H1 (cell line): ENCODE results near the gene WDR33. TPM values are rescaled to one million over a fixed set of nuclear protein-coding genes. Genes with fewer than 3 reads are reported as not detected.

Experiments
- CTCF ChIA-PET: fragments of 300-600 bp; sonication (Branson Sonifier 250); formaldehyde crosslinking; loops from one replicate; lab custom pipeline; 2021; ENCODE audit not compliant: partially characterized antibody; lab: Charles Lee
- POLR2A ChIA-PET: fragments of 300-600 bp; sonication (Branson Sonifier 250); formaldehyde crosslinking; loops from one replicate; lab custom pipeline; 2021; ENCODE audit warnings: inconsistent platforms; ENCODE audit not compliant: partially characterized antibody; lab: Charles Lee
- DNase-seq, 2 experiments: peaks; one replicate each; pipeline versions ENCODE4 v3.0.0 to v3.0.0-alpha.2; 2010 to 2022; ENCODE audit warnings: low spot score in 2 of 2, low read depth in 1 of 2, mixed read lengths in 1 of 2
- FAIRE-seq: peaks from 2 replicates; lab custom pipeline; 2011; peaks lifted over from hg19 to GRCh38; lab: Jason Lieb, UNC
- H2AFZ ChIP-seq: 2 replicates; pipeline ENCODE4 v1.8.1; 2012; ENCODE audit warnings: low read length, inconsistent platforms
- H2AK5ac ChIP-seq: 2 replicates; pipeline ENCODE4 v1.6.1; 2013; ENCODE audit warnings: low read depth, low read length
- H2BK120ac ChIP-seq: replicated peaks from 2 replicates; pipeline ENCODE3; 2013; ENCODE audit warnings: low read depth, low read length, inconsistent platforms
- H2BK12ac ChIP-seq: 2 replicates; pipeline ENCODE4 v1.6.1; 2013; ENCODE audit warnings: low read depth, low read length
- H2BK15ac ChIP-seq: 2 replicates; pipeline ENCODE4 v1.6.1; 2013; ENCODE audit warnings: low read length
- H2BK20ac ChIP-seq: 2 replicates; pipeline ENCODE4 v1.6.1; 2013; ENCODE audit warnings: low read length
- H2BK5ac ChIP-seq: 2 replicates; pipeline ENCODE4 v1.6.1; 2013; ENCODE audit warnings: low read depth, low read length
- H3K14ac ChIP-seq: 2 replicates; pipeline ENCODE4 v1.6.1; 2013; ENCODE audit warnings: inconsistent platforms; ENCODE audit not compliant: insufficient read length
- H3K18ac ChIP-seq: 2 replicates; pipeline ENCODE4 v1.6.1; 2013; ENCODE audit warnings: low read length; ENCODE audit errors: extremely low read depth
- H3K23ac ChIP-seq: 2 replicates; pipeline ENCODE4 v1.6.1; 2013; ENCODE audit warnings: inconsistent platforms; ENCODE audit not compliant: insufficient read length
- H3K23me2 ChIP-seq: 2 replicates; pipeline ENCODE4 v1.6.1; 2013; ENCODE audit warnings: low read depth, low read length
- H3K27ac ChIP-seq: 2 replicates; pipeline ENCODE4 v1.6.1; 2011; ENCODE audit warnings: low read depth, low read length, inconsistent platforms
- H3K27me3 ChIP-seq, 4 experiments: replicated peaks in 1 of 4; 1 replicate in 1 of 4; 2 replicates in 3 of 4; pipeline versions ENCODE4 v1.6.1 to v1.8.1; 2011 to 2013; ENCODE audit warnings: low read length in 3 of 4, mild to moderate bottlenecking in 3 of 4, inconsistent platforms in 2 of 4, mixed read lengths in 2 of 4, moderate library complexity in 1 of 4; ENCODE audit not compliant: control insufficient read depth in 3 of 4, insufficient read depth in 3 of 4; ENCODE audit errors: extremely low read depth in 1 of 4
- H3K36me3 ChIP-seq, 4 experiments: 2 replicates each; pipeline versions ENCODE4 v1.6.1 to v1.8.1; 2011 to 2013; ENCODE audit warnings: mild to moderate bottlenecking in 4 of 4, low read length in 3 of 4, moderate library complexity in 2 of 4, control low read depth in 1 of 4, inconsistent platforms in 1 of 4; ENCODE audit not compliant: insufficient read depth in 4 of 4, control insufficient read depth in 2 of 4
- H3K4ac ChIP-seq: replicated peaks from 2 replicates; pipeline ENCODE3; 2013; ENCODE audit warnings: low read length, low read depth, mixed read lengths, inconsistent platforms; ENCODE audit not compliant: insufficient read length
- H3K4me1 ChIP-seq, 4 experiments: replicated peaks in 1 of 4; 1 replicate in 1 of 4; 2 replicates in 3 of 4; pipeline versions ENCODE4 v1.6.1 to v1.8.1; 2011 to 2013; ENCODE audit warnings: low read length in 3 of 4, inconsistent platforms in 2 of 4, mixed read lengths in 1 of 4; ENCODE audit not compliant: insufficient read depth in 4 of 4, control insufficient read depth in 3 of 4
- H3K4me2 ChIP-seq, 2 experiments: 2 replicates each; pipeline versions ENCODE4 v1.6.1 to v1.8.1; 2011 to 2013; ENCODE audit warnings: low read depth in 2 of 2, low read length in 2 of 2, control low read depth in 1 of 2, inconsistent platforms in 1 of 2, mild to moderate bottlenecking in 1 of 2; ENCODE audit not compliant: insufficient read depth in 1 of 2
- H3K4me3 ChIP-seq, 4 experiments: fragments of 200-600, 300-600 bp in 1 of 4; sonication (generic), shearing (Covaris generic), sonication (Bioruptor Twin) in 1 of 4; 2 replicates each; pipeline versions ENCODE4 v1.5.1 to v1.8.1; 2011 to 2016; ENCODE audit warnings: low read length in 4 of 4, low read depth in 3 of 4, control low read depth in 2 of 4, inconsistent platforms in 2 of 4, mild to moderate bottlenecking in 2 of 4, mixed read lengths in 1 of 4, moderate library complexity in 1 of 4; ENCODE audit not compliant: insufficient read depth in 2 of 4; ENCODE audit errors: extremely low read depth in 1 of 4
- H3K56ac ChIP-seq: replicated peaks from 2 replicates; pipeline ENCODE3; 2013; ENCODE audit warnings: low read depth, mild to moderate bottlenecking, mixed read lengths, low read length, inconsistent platforms; ENCODE audit not compliant: insufficient read length
- H3K79me1 ChIP-seq: 2 replicates; pipeline ENCODE4 v1.6.1; 2013; ENCODE audit warnings: low read depth, low read length, control low read depth
- H3K79me2 ChIP-seq, 2 experiments: 2 replicates each; pipeline versions ENCODE4 v1.6.1 to v1.8.1; 2012 to 2013; ENCODE audit warnings: low read length in 2 of 2, mild to moderate bottlenecking in 2 of 2, inconsistent platforms in 1 of 2; ENCODE audit not compliant: insufficient read depth in 2 of 2, control insufficient read depth in 1 of 2
- H3K9ac ChIP-seq, 4 experiments: replicated peaks in 1 of 4; 1 replicate in 1 of 4; 2 replicates in 3 of 4; pipeline versions ENCODE4 v1.6.1 to v1.8.1; 2011 to 2013; ENCODE audit warnings: low read depth in 3 of 4, low read length in 3 of 4, control low read depth in 2 of 4, mild to moderate bottlenecking in 2 of 4, moderate library complexity in 2 of 4, inconsistent platforms in 1 of 4; ENCODE audit errors: extremely low read depth in 1 of 4
- H3K9me3 ChIP-seq, 2 experiments: 2 replicates each; pipeline versions ENCODE4 v1.6.1 to v1.8.1; 2012 to 2013; ENCODE audit warnings: mild to moderate bottlenecking in 2 of 2, moderate library complexity in 2 of 2, control low read depth in 1 of 2, inconsistent platforms in 1 of 2, low read depth in 1 of 2, low read length in 1 of 2, mixed read lengths in 1 of 2; ENCODE audit not compliant: insufficient read depth in 2 of 2
- H4K20me1 ChIP-seq, 2 experiments: replicated peaks in 1 of 2; 2 replicates each; pipeline versions ENCODE3 to v1.8.1; 2011 to 2013; ENCODE audit warnings: inconsistent platforms in 2 of 2, low read length in 2 of 2, mild to moderate bottlenecking in 1 of 2; ENCODE audit not compliant: insufficient read depth in 2 of 2, control insufficient read depth in 1 of 2
- H4K5ac ChIP-seq: 2 replicates; pipeline ENCODE4 v1.6.1; 2013; ENCODE audit warnings: low read length, low read depth, mixed read lengths, inconsistent platforms; ENCODE audit not compliant: insufficient read length
- H4K8ac ChIP-seq: 2 replicates; pipeline ENCODE4 v1.8.0; 2013; ENCODE audit warnings: mild to moderate bottlenecking, moderate library complexity, low read length, inconsistent platforms; ENCODE audit not compliant: insufficient read depth; ENCODE audit errors: extremely low read depth
- H4K91ac ChIP-seq: replicated peaks from 2 replicates; pipeline ENCODE3; 2013; ENCODE audit warnings: low read length, mixed read lengths, inconsistent platforms; ENCODE audit not compliant: insufficient read length
- EZH2 ChIP-seq: fragments of 200-600 bp; sonication (generic); IDR thresholded peaks from 2 replicates; pipeline ENCODE4 v1.7.1; 2012; ENCODE audit warnings: low read depth, mild to moderate bottlenecking, moderate library complexity, low read length, inconsistent platforms; ENCODE audit not compliant: severe bottlenecking
- WGBS, 2 experiments: shearing (Covaris generic) in 1 of 2; methylation state at CpG; one replicate each; pipeline versions ENCODE4 v1.1.6 to v1.1.7; 2013 to 2015; ENCODE audit warnings: low lambda C conversion rate in 2 of 2, mixed read lengths in 2 of 2, inconsistent platforms in 1 of 2, low coverage in 1 of 2, missing lambda C conversion rate in 1 of 2; ENCODE audit not compliant: insufficient replicate concordance in 2 of 2, insufficient coverage in 1 of 2, insufficient read length in 1 of 2; ENCODE audit errors: extremely low coverage in 1 of 2, missing lambda C conversion rate in 1 of 2; 5-methylcytosine and 5-hydroxymethylcytosine counted together
- polyA plus RNA-seq, 7 experiments: library from polyadenylated mRNA; depleted of rRNA in 3 of 7; stranded (reverse) in 5 of 7; unstranded in 2 of 7; fragments of >200 nt in 5 of 7; fragments of 200-250 nt in 2 of 7; gene quantifications; 1 replicate in 5 of 7; 2 replicates in 1 of 7; 4 replicates in 1 of 7; pipeline versions ENCODE4 v1.2.1 to v1.2.3, GENCODE V29; 2011 to 2013; ENCODE audit warnings: missing spikeins in 2 of 7, mixed read lengths in 2 of 7
- total RNA-seq: library from RNA; stranded (reverse); fragmentation: NEBNext Ultra II Directional; extraction: Animal tissue kit (Norgen Biotek cat#: 25700); gene quantifications from 2 replicates; pipeline ENCODE4 v1.2.1, GENCODE V29; 2021

Gene WDR33
- total and polyA plus RNA-seq, 2 of the 8 experiments (the other 6 are each of a cell fraction or from before 2014, with no cell fraction given), result 18.1 to 82.7 TPM

GRCh38 chr2:127706215-127706990, 104.6 kb downstream of the WDR33 start:
- Histone ChIP-seq H3K9ac (no peak overlapping the region), H3K27ac (no peak overlapping the region), H2BK12ac (no peak overlapping the region), H3K23ac (no peak overlapping the region), H2AFZ (no peak overlapping the region), H3K4me2 (no peak overlapping the region), H2BK120ac (no peak overlapping the region), H3K18ac (no peak overlapping the region), H4K8ac (no peak overlapping the region), H3K4me3 (no peak overlapping the region), H3K27me3 (no peaks in the 10 kb centered on the region), H3K14ac (no peak overlapping the region), H4K91ac (no peak overlapping the region), H3K79me1 (no peaks in the 10 kb centered on the region; the same call in 1 of the 2 replicates), H3K23me2 (peaks cover 4% of the 10 kb centered on the region; the same call in 1 of the 2 replicates), H3K4ac (no peak overlapping the region), H2AK5ac (no peak overlapping the region), H2BK15ac (no peak overlapping the region), H4K5ac (no peak overlapping the region), H4K20me1 (peaks cover 9 to 12% of the 10 kb centered on the region in 2 experiments), H3K56ac (no peak overlapping the region), H2BK20ac (no peak overlapping the region), H3K4me1 (peaks cover 0 to 3% (median 0%) of the 10 kb centered on the region in 4 experiments; a peak in 2 of 7 replicates), H3K79me2 (peaks cover 0 to 13% of the 10 kb centered on the region in 2 experiments; a peak in 2 of 4 replicates), H3K36me3 (peaks cover 24 to 54% (median 37%) of the 10 kb centered on the region in 4 experiments), H2BK5ac (no peak overlapping the region), H3K9me3 (no peaks in the 10 kb centered on the region)
- 96% methylated on average over 14 of the region's 14 CpGs; no CpG with 5 or more reads in 1 of the 2 experiments for WGBS, 2 experiments
- DNase-seq (no peak), FAIRE-seq (no peak)
- ChIA-PET CTCF (no interaction called here), POLR2A (interaction anchor here (0.6 to 1.3 kb wide), 4 partner anchors 9 to 203 kb away, joined by 3 read pairs; no protein-coding TSS in a partner anchor)
- no peak for TF ChIP-seq EZH2
